Gastrocnemius medialis (tissue), 4 donors: ENCODE data around the gene ADD2. TPM values are rescaled to one million over a fixed set of nuclear protein-coding genes. Genes with fewer than 3 reads are reported as not detected.
"Not testable (repeated sequence)": the region's sequence is repeated elsewhere in the genome, so short reads cannot be mapped to it uniquely, and the experiment has no call there.

ENCODE experiments used
- ATAC-seq, 2 donors: fragments of 150-250 bp; one replicate each; pipeline ENCODE4 v1.9.1; 2016
- DNase-seq, 2 donors: peaks; one replicate each; pipeline ENCODE4 v3.0.0-alpha.2; 2019
- H3K27ac ChIP-seq, 4 donors: fragments of 200-600 bp; sonication (generic); 1 replicate in 1 of 4; 2 replicates in 3 of 4; pipeline ENCODE4 v1.5.1; 2016 to 2018; ENCODE audit warnings: mild to moderate bottlenecking in 2 of 4, moderate library complexity in 1 of 4
- H3K27me3 ChIP-seq, 3 donors: fragments of 200-600 bp; sonication (generic) in 2 of 3; 1 replicate in 1 of 3; 2 replicates in 2 of 3; pipeline versions ENCODE4 v1.5.1 to v1.6.0; 2016 to 2019; ENCODE audit warnings: mild to moderate bottlenecking in 1 of 3, moderate library complexity in 1 of 3
- H3K36me3 ChIP-seq, 2 donors: fragments of 200-600 bp; sonication (generic) in 1 of 2; one replicate each; pipeline ENCODE4 v1.5.1; 2017 to 2018
- H3K4me1 ChIP-seq, 2 donors: fragments of 200-600 bp; sonication (generic) in 1 of 2; one replicate each; pipeline ENCODE4 v1.5.1; 2016 to 2017; ENCODE audit warnings: mild to moderate bottlenecking in 2 of 2
- H3K4me3 ChIP-seq, 4 donors: fragments of 200-600 bp; sonication (generic) in 3 of 4; 1 replicate in 1 of 4; 2 replicates in 3 of 4; pipeline ENCODE4 v1.5.1; 2016 to 2019; ENCODE audit warnings: mild to moderate bottlenecking in 2 of 4
- H3K9me3 ChIP-seq, 3 donors: fragments of 200-600 bp; sonication (generic) in 2 of 3; 1 replicate in 1 of 3; 2 replicates in 2 of 3; pipeline ENCODE4 v1.5.1; 2016 to 2019
- CTCF ChIP-seq, 5 experiments: fragments of 450-650 bp in 3 of 5; fragments of 200-600 bp in 2 of 5; sonication (generic) in 2 of 5; IDR thresholded peaks in 4 of 5; conservative IDR thresholded peaks in 1 of 5; 1 replicate in 4 of 5; 2 replicates in 1 of 5; pipeline ENCODE4 v1.5.1; 2016 to 2019; ENCODE audit warnings: antibody characterized with exemption in 5 of 5, mild to moderate bottlenecking in 3 of 5, moderate library complexity in 3 of 5
- POLR2A ChIP-seq, 2 donors: fragments of 450-650 bp; IDR thresholded peaks; one replicate each; pipeline ENCODE4 v1.6.1; 2017; ENCODE audit warnings: antibody characterized with exemption in 2 of 2, mild to moderate bottlenecking in 2 of 2, moderate library complexity in 2 of 2
- in situ Hi-C, 4 donors: fragments of 200-750 bp; cut with MboI; loops; one replicate each; pipeline versions ENCODE4 v1.15.0 to v1.8.0; 2017; ENCODE audit warnings: low sequenced_read_pairs in 4 of 4
- intact Hi-C: fragments of 100-400 bp; cut with DNase I; formaldehyde crosslinking; loops from one replicate; pipeline ENCODE4 v1.15.1; 2023; ENCODE audit warnings: low total_unique reads
- total RNA-seq, 4 donors: library from RNA; depleted of rRNA; stranded (reverse); fragments of >200 nt; gene quantifications; one replicate each; pipeline versions ENCODE4 v1.1.0 to v1.2.3, GENCODE V29; 2016

ADD2 gene
- total RNA-seq, 4 donors from 2014 or later = 0.20 to 0.75 (median 0.48) TPM

DNA sequence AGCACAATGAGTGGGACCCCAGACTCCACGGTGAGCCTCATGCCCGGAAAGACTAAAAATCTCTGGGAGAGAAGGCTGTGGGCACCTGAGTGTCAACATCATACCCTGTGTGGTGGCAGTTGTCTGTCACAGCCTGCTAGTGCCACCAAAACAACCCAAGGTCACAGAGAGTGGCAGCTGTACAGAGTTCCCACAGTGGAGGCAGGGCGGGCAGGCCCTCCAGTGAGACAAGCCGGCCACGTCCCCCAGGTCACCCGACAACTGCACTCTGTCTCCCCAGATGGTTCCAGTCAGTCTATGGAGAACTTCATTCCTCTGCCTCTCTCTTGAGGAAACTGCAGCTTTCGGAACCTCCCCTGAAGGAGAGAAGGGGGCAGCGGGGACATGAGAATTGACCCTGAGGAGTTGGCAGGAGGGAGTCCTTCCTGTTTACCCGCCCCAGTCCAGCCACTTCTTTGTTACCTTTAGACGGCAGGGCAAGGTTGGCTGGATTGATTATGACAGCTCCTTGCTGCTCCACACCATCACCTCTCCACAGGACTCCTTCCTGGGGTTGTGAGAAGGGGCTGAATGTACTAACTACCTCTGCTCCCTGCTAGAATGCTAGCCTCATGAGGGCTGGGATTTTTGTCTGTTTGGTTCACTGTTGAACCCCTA lies 33.7 kb upstream of the ADD2 start:
- Histone ChIP-seq H3K9me3 (no peaks in the 10 kb centered on the region), H3K4me3 (no peak overlapping the region), H3K27me3 (no peaks in the 10 kb centered on the region), H3K4me1 (no peaks in the 10 kb centered on the region), H3K27ac (no peak overlapping the region), H3K36me3 (no peaks in the 10 kb centered on the region)
- intact Hi-C loops (no loop called here), in situ Hi-C loops (no loop called here)
- no peak for DNase-seq
- no peak for TF ChIP-seq CTCF (IDR thresholded peaks at IDR 0.05 in 4 of 5, conservative IDR thresholded peaks at IDR 0.05 in 1 of 5)
- no peak for ATAC-seq

- intact Hi-C loops = no loop called here
- no peaks in the 10 kb centered on the region for H3K4me1 ChIP-seq
- ATAC-seq (no peak), DNase-seq (no peak)
- H3K27me3 ChIP-seq = no peaks in the 10 kb centered on the region
- TF ChIP-seq CTCF (IDR thresholded peaks at IDR 0.05 in 4 of 5, conservative IDR thresholded peaks at IDR 0.05 in 1 of 5) = no peak
- TF ChIP-seq POLR2A (IDR thresholded peaks at IDR 0.05) = no peak
- no peaks in the 10 kb centered on the region for H3K36me3 ChIP-seq
- no peaks in the 10 kb centered on the region for H3K9me3 ChIP-seq
- H3K4me3 ChIP-seq = no peak overlapping the region
- no peak overlapping the region for H3K27ac ChIP-seq
- in situ Hi-C loops = loop anchor here in 1 of 4 donors (25.0 kb wide), 1 partner anchor 138 kb away; the partner anchor contains the start of gene ATP6V1B1
Observed at GRCh38 chr2:70799706-70800105, 31.7 kb upstream of the ADD2 start.

DNA sequence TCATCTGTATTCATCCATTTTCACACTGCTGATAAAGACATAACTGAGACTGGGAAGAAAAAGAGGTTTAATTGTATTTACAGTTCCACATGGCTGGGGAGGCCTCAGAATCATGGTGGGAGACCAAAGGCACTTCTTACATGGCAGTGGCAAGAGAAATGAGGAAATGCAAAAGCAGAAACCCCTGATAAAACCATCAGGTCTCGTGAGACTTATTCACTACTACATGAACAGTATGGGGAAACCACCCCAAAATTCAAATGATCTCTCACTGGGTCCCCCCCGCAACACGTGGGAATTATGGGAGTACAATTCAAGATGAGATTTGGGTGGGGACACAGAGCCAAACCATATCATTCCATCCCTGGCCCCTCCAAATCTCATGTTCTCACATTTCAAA lies 30.0 kb upstream of the ADD2 start:
- intact Hi-C loops, DNase-seq: not testable (repeated sequence)

DNA sequence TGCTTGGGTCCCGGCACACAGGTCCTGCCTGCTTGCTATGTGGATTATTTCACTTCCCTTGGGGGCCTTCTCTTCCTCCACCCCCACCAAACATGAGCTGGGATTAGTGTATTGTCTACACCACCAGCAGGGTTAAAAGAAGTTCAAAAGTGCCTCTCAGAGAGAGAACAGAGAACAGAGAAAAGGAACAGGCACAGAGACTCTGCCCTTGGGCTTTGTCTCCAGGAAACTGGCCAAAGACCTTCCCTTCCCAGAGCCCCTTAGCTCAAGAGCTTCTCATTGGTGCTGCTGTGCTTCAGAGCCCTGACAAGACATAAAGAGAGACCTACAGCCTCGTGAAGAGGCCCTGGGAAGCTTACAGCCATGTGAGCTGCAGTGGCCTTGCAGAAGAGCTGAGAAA lies 29.5 kb upstream of the ADD2 start:
- H3K36me3 ChIP-seq = no peaks in the 10 kb centered on the region
- H3K4me1 ChIP-seq = no peaks in the 10 kb centered on the region
- in situ Hi-C loops (loop anchor here in 1 of 4 donors (25.0 kb wide), 1 partner anchor 140 kb away; the partner anchor contains the start of gene ATP6V1B1), intact Hi-C loops (no loop called here)
- peaks cover 0 to 8% (median 0%) of the 10 kb centered on the region in 3 donors for H3K27me3 ChIP-seq
- ATAC-seq (no peak), DNase-seq (no peak)
- H3K9me3 ChIP-seq = no peaks in the 10 kb centered on the region
- no peak for TF ChIP-seq CTCF (IDR thresholded peaks at IDR 0.05 in 4 of 5, conservative IDR thresholded peaks at IDR 0.05 in 1 of 5)
- TF ChIP-seq POLR2A (IDR thresholded peaks at IDR 0.05) = no peak
- no peak overlapping the region for H3K4me3 ChIP-seq
- no peak overlapping the region for H3K27ac ChIP-seq

More for the DNA sequence above, 30.0 kb upstream of the ADD2 start:
- not testable (repeated sequence) for H3K27ac ChIP-seq, H3K36me3 ChIP-seq, H3K4me1 ChIP-seq, H3K27me3 ChIP-seq, H3K9me3 ChIP-seq, H3K4me3 ChIP-seq, ATAC-seq
- in situ Hi-C loops = loop anchor here in 1 of 4 donors (25.0 kb wide), 1 partner anchor 139 kb away; the partner anchor contains the start of gene ATP6V1B1

- DNase-seq = no peak
- H3K4me1 ChIP-seq = no peaks in the 10 kb centered on the region
- H3K36me3 ChIP-seq = no peaks in the 10 kb centered on the region
- no peaks in the 10 kb centered on the region for H3K9me3 ChIP-seq
- intact Hi-C loops = no loop called here
- H3K27ac ChIP-seq = no peak overlapping the region
- TF ChIP-seq CTCF (IDR thresholded peaks at IDR 0.05 in 4 of 5, conservative IDR thresholded peaks at IDR 0.05 in 1 of 5) (no peak), POLR2A (IDR thresholded peaks at IDR 0.05) (no peak)
- in situ Hi-C loops = loop anchor here in 1 of 4 donors (25.0 kb wide), 1 partner anchor 141 kb away; the partner anchor contains the start of gene ATP6V1B1
- no peak for ATAC-seq
- no peak overlapping the region for H3K4me3 ChIP-seq
- peaks cover 5 to 17% (median 10%) of the 10 kb centered on the region in 3 donors for H3K27me3 ChIP-seq
Observed at GRCh38 chr2:70796262-70796661, 28.3 kb upstream of the ADD2 start.
